Loucy (cell line): Measurements from ENCODE around the gene WDR19.

ENCODE experiments used
- H2AFZ ChIP-seq: fragments of 200-600 bp; sonication (generic); 2 replicates; pipeline ENCODE4 v1.6.0; 2016; ENCODE audit warnings: antibody characterized with exemption, mild to moderate bottlenecking, low read length, moderate library complexity
- H3F3A ChIP-seq: fragments of 200-600 bp; 2 replicates; pipeline ENCODE4 v1.6.0; 2016; ENCODE audit warnings: antibody characterized with exemption, low read depth, mild to moderate bottlenecking
- H3K27me3 ChIP-seq: fragments of 200-600 bp; sonication (generic); 2 replicates; pipeline ENCODE4 v1.6.1; 2014; ENCODE audit warnings: low read length, mild to moderate bottlenecking; ENCODE audit not compliant: insufficient read depth, poor library complexity, severe bottlenecking
- H3K36me3 ChIP-seq: fragments of 200-600 bp; sonication (generic); 2 replicates; pipeline ENCODE4 v1.6.1; 2016; ENCODE audit warnings: low read length; ENCODE audit not compliant: insufficient read depth
- H3K4me1 ChIP-seq: fragments of 200-600 bp; sonication (generic); 2 replicates; pipeline ENCODE4 v1.5.1; 2014; ENCODE audit warnings: low read length, mild to moderate bottlenecking; ENCODE audit not compliant: insufficient read depth, poor library complexity, severe bottlenecking
- H3K4me2 ChIP-seq: fragments of 200-600 bp; sonication (generic); 2 replicates; pipeline ENCODE4 v1.6.0; 2014; ENCODE audit warnings: antibody characterized with exemption, low read length, low read depth, mild to moderate bottlenecking; ENCODE audit not compliant: poor library complexity, severe bottlenecking
- H3K4me3 ChIP-seq: fragments of 200-600 bp; sonication (generic); 2 replicates; pipeline ENCODE4 v1.5.1; 2014; ENCODE audit warnings: low read length, mild to moderate bottlenecking, mixed read lengths; ENCODE audit not compliant: poor library complexity, severe bottlenecking
- H3K79me2 ChIP-seq: fragments of 200-600 bp; sonication (generic); 2 replicates; pipeline ENCODE4 v1.6.1; 2014; ENCODE audit warnings: low read length; ENCODE audit not compliant: insufficient read depth
- H3K9ac ChIP-seq: fragments of 200-600 bp; sonication (generic); 2 replicates; pipeline ENCODE4 v1.6.0; 2014; ENCODE audit warnings: mild to moderate bottlenecking, low read depth, low read length, moderate library complexity; ENCODE audit not compliant: poor library complexity, severe bottlenecking
- H3K9me2 ChIP-seq: fragments of 200-600 bp; sonication (generic); replicated peaks from 2 replicates; pipeline ENCODE4 v1.6.1; 2016; ENCODE audit warnings: low read depth, low read length, mixed read lengths
- H3K9me3 ChIP-seq: fragments of 200-600 bp; sonication (generic); 2 replicates; pipeline ENCODE4 v1.6.1; 2014; ENCODE audit warnings: mild to moderate bottlenecking, antibody characterized with exemption, low read length, low read depth; ENCODE audit not compliant: insufficient read depth
- H4K20me1 ChIP-seq: fragments of 200-600 bp; sonication (generic); 2 replicates; pipeline ENCODE4 v1.6.0; 2014; ENCODE audit warnings: antibody characterized with exemption, low read length, mild to moderate bottlenecking; ENCODE audit not compliant: insufficient read depth, poor library complexity, severe bottlenecking
- CTCF ChIP-seq: fragments of 200-600 bp; sonication (generic); conservative IDR thresholded peaks from 2 replicates; pipeline ENCODE4 v1.5.1; 2014; ENCODE audit warnings: mild to moderate bottlenecking, antibody characterized with exemption, low read length
- EZH2phosphoT487 ChIP-seq: fragments of 200-600 bp; IDR thresholded peaks from 2 replicates; pipeline ENCODE4 v1.6.1; 2018; ENCODE audit warnings: antibody characterized with exemption, mild to moderate bottlenecking, moderate library complexity, borderline replicate concordance

Gene WDR19

DNA sequence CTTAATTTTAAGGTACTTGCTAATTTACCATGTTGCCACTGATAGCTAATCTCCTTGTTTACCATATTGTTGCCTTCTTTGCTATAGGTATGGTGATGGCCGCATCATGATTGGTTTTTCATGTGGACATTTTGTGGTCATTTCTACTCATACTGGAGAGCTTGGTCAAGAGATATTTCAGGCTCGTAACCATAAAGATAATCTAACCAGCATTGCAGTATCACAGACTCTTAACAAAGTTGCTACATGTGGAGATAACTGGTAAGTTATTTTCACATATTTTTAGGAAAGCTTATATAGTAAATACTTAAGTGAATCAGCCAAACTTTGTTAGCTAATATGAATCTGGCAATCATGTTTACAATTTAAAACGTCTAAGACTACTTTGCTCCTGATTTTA, 23.1 kb downstream of the WDR19 start:
- Histone ChIP-seq H3K9me2 (no peaks in the 10 kb centered on the region), H3K79me2 (no peaks in the 10 kb centered on the region), H3K36me3 (0 out of 2 replicates have a peak, but pooled peaks cover 4% of the 10 kb centered on the region), H3F3A (no peaks in the 10 kb centered on the region), H3K4me3 (no peak overlapping the region), H4K20me1 (no peaks in the 10 kb centered on the region), H3K4me1 (no peaks in the 10 kb centered on the region), H3K4me2 (no peak overlapping the region), H3K9me3 (no peaks in the 10 kb centered on the region), H3K27me3 (no peaks in the 10 kb centered on the region), H2AFZ (no peak overlapping the region), H3K9ac (no peak overlapping the region)
- no peak for TF ChIP-seq CTCF
- no peak for TF ChIP-seq EZH2phosphoT487

GRCh38 chr4:39227906-39228305, 45.6 kb downstream of the WDR19 start:
- Histone ChIP-seq H3K9me3 (no peaks in the 10 kb centered on the region), H3K4me3 (no peak overlapping the region), H3K27me3 (no peaks in the 10 kb centered on the region), H2AFZ (no peak overlapping the region), H3K9ac (no peak overlapping the region), H3K4me2 (no peak overlapping the region), H3K36me3 (no peaks in the 10 kb centered on the region), H3F3A (no peaks in the 10 kb centered on the region), H3K4me1 (no peaks in the 10 kb centered on the region), H3K79me2 (no peaks in the 10 kb centered on the region), H3K9me2 (no peaks in the 10 kb centered on the region), H4K20me1 (no peaks in the 10 kb centered on the region)
- no peak for TF ChIP-seq CTCF
- TF ChIP-seq EZH2phosphoT487: no peak

GRCh38 chr4:39228377-39228776, 46.0 kb downstream of the WDR19 start:
- no peaks in the 10 kb centered on the region for H3K9me3 ChIP-seq
- H3K9me2 ChIP-seq: no peaks in the 10 kb centered on the region
- no peak overlapping the region for H3K4me2 ChIP-seq
- H3K27me3 ChIP-seq: no peaks in the 10 kb centered on the region
- H3K36me3 ChIP-seq: no peaks in the 10 kb centered on the region
- H3F3A ChIP-seq: no peaks in the 10 kb centered on the region
- no peak overlapping the region for H3K9ac ChIP-seq
- no peak overlapping the region for H3K4me3 ChIP-seq
- H3K4me1 ChIP-seq: no peaks in the 10 kb centered on the region
- no peaks in the 10 kb centered on the region for H3K79me2 ChIP-seq
- no peaks in the 10 kb centered on the region for H4K20me1 ChIP-seq
- H2AFZ ChIP-seq: no peak overlapping the region
- TF ChIP-seq EZH2phosphoT487 (no peak), CTCF (no peak)
